GM23338 (cell line): ENCODE measurements around the gene SGSM1. TPM values are rescaled to one million over a fixed set of nuclear protein-coding genes. Genes with fewer than 3 reads are reported as not detected.

Experiments used
- ATAC-seq: fragments of 200-7000 bp; cut with Tn5 transposase; 3 replicates; pipeline ENCODE4 v1.9.1; 2020
- DNase-seq: peaks from one replicate; pipeline ENCODE4 v3.0.0-alpha.2; 2015; ENCODE audit warnings: low spot score
- H2AFZ ChIP-seq: fragments of 200-600 bp; sonication (generic); 2 replicates; pipeline ENCODE4 v1.8.0; 2016; ENCODE audit warnings: antibody characterized with exemption, mild to moderate bottlenecking, moderate library complexity
- H3F3A ChIP-seq: fragments of 200-600 bp; sonication (generic); replicated peaks from 2 replicates; pipeline ENCODE4 v1.8.0; 2017; ENCODE audit warnings: antibody characterized with exemption, mixed run types, low read depth
- H3K27ac ChIP-seq: fragments of 200-600 bp; sonication (generic); 2 replicates; pipeline ENCODE4 v1.6.1; 2016; ENCODE audit warnings: low read depth
- H3K27me3 ChIP-seq: fragments of 200-600 bp; sonication (generic); 2 replicates; pipeline ENCODE4 v1.8.0; 2016; ENCODE audit warnings: mild to moderate bottlenecking, mixed run types, moderate library complexity; ENCODE audit not compliant: insufficient read depth
- H3K36me3 ChIP-seq: fragments of 200-600 bp; sonication (generic); 2 replicates; pipeline ENCODE4 v1.8.0; 2016; ENCODE audit warnings: mild to moderate bottlenecking; ENCODE audit not compliant: insufficient read depth
- H3K4me1 ChIP-seq: fragments of 200-600 bp; sonication (generic); 2 replicates; pipeline ENCODE4 v1.8.0; 2016; ENCODE audit warnings: mild to moderate bottlenecking, moderate library complexity; ENCODE audit not compliant: insufficient read depth
- H3K4me2 ChIP-seq: fragments of 200-600 bp; sonication (generic); 2 replicates; pipeline ENCODE4 v1.7.1; 2017; ENCODE audit warnings: mixed run types
- H3K4me3 ChIP-seq: fragments of 200-600 bp; sonication (generic); 2 replicates; pipeline ENCODE4 v1.6.1; 2016; ENCODE audit warnings: mixed run types
- H3K79me2 ChIP-seq: fragments of 200-600 bp; sonication (generic); replicated peaks from 2 replicates; pipeline ENCODE4 v1.8.0; 2017; ENCODE audit warnings: mild to moderate bottlenecking; ENCODE audit not compliant: insufficient read depth
- H3K9me2 ChIP-seq: fragments of 200-600 bp; sonication (generic); 2 replicates; pipeline ENCODE4 v1.8.0; 2017; ENCODE audit not compliant: insufficient read depth
- H4K20me1 ChIP-seq: fragments of 200-600 bp; sonication (generic); replicated peaks from 2 replicates; pipeline ENCODE4 v1.8.0; 2017; ENCODE audit warnings: mild to moderate bottlenecking; ENCODE audit not compliant: insufficient read depth
- H3K27ac Mint-ChIP-seq: 2 replicates; pipeline ENCODE4 v1.8.0; 2020; ENCODE audit warnings: inconsistent platforms, mild to moderate bottlenecking, moderate library complexity, mixed read lengths
- H3K27me3 Mint-ChIP-seq: 3 replicates; pipeline ENCODE4 v1.8.0; 2022; ENCODE audit warnings: low read depth, mild to moderate bottlenecking, moderate library complexity, mixed read lengths, inconsistent platforms; ENCODE audit not compliant: insufficient read depth, poor library complexity
- H3K36me3 Mint-ChIP-seq: 3 replicates; pipeline ENCODE4 v1.8.0; 2021; ENCODE audit warnings: low read depth, mild to moderate bottlenecking, inconsistent platforms, moderate library complexity, mixed read lengths
- H3K4me1 Mint-ChIP-seq: 3 replicates; pipeline ENCODE4 v1.8.0; 2020; ENCODE audit warnings: mild to moderate bottlenecking, inconsistent platforms, mixed read lengths
- H3K4me3 Mint-ChIP-seq: 3 replicates; pipeline ENCODE4 v1.8.0; 2021; ENCODE audit warnings: moderate library complexity, mild to moderate bottlenecking, inconsistent platforms, mixed read lengths
- H3K9me3 Mint-ChIP-seq: 3 replicates; pipeline ENCODE4 v1.8.0; 2020; ENCODE audit warnings: moderate library complexity, mild to moderate bottlenecking, inconsistent platforms, mixed read lengths
- CREB1 ChIP-seq: fragments of 250-450 bp; sonication (Bioruptor Pico); IDR thresholded peaks from 2 replicates; pipeline ENCODE4 v1.5.0; 2020; ENCODE audit warnings: low read depth, mild to moderate bottlenecking, moderate library complexity
- CTCF ChIP-seq, 2 experiments: fragments of 200-600 bp in 1 of 2; sonication (generic) in 1 of 2; conservative IDR thresholded peaks; 2 replicates each; pipeline versions ENCODE4 v1.5.1 to v1.6.1; 2016 to 2017; ENCODE audit warnings: antibody characterized with exemption in 2 of 2, low read depth in 2 of 2, mild to moderate bottlenecking in 2 of 2, moderate library complexity in 1 of 2
- ETS1 ChIP-seq: IDR thresholded peaks from 2 replicates; pipeline ENCODE4 v1.6.1; 2016; ENCODE audit warnings: antibody characterized with exemption
- EZH2 ChIP-seq: fragments of 200-600 bp; sonication (generic); IDR thresholded peaks from one replicate; pipeline ENCODE4 v1.8.0; 2017; ENCODE audit warnings: antibody characterized with exemption, mild to moderate bottlenecking, low read depth; ENCODE audit not compliant: unreplicated experiment
- EZH2phosphoT487 ChIP-seq: fragments of 200-600 bp; sonication (generic); IDR thresholded peaks from one replicate; pipeline ENCODE4 v1.8.1; 2018; ENCODE audit warnings: antibody characterized with exemption; ENCODE audit not compliant: unreplicated experiment
- JUNB ChIP-seq: IDR thresholded peaks from one replicate; pipeline ENCODE4 v1.6.1; 2016; ENCODE audit warnings: antibody characterized with exemption; ENCODE audit not compliant: unreplicated experiment
- NANOG ChIP-seq: IDR thresholded peaks from 2 replicates; pipeline ENCODE4 v1.6.1; 2016; ENCODE audit warnings: antibody characterized with exemption, borderline replicate concordance
- POLR2AphosphoS5 ChIP-seq: IDR thresholded peaks from 2 replicates; pipeline ENCODE4 v1.6.1; 2016; ENCODE audit warnings: antibody characterized with exemption, low read depth
- STAT1 ChIP-seq: IDR thresholded peaks from one replicate; pipeline ENCODE4 v1.6.1; 2016; ENCODE audit warnings: antibody characterized with exemption; ENCODE audit not compliant: unreplicated experiment
- ZNF114 ChIP-seq: fragments of 250-450 bp; sonication (Bioruptor Pico); IDR thresholded peaks from 2 replicates; pipeline ENCODE4 v1.5.0; 2020; ENCODE audit warnings: mild to moderate bottlenecking, moderate library complexity
- ZNF331 ChIP-seq: fragments of 250-450 bp; sonication (Bioruptor Pico); IDR thresholded peaks from 2 replicates; pipeline ENCODE4 v1.5.0; 2020; ENCODE audit warnings: low read depth, mild to moderate bottlenecking, moderate library complexity
- ZNF462 ChIP-seq: fragments of 250-450 bp; sonication (Bioruptor Pico); IDR thresholded peaks from 2 replicates; pipeline ENCODE4 v1.5.0; 2020; ENCODE audit warnings: mild to moderate bottlenecking, moderate library complexity
- polyA plus RNA-seq: library from polyadenylated mRNA; unstranded; fragments of >200 nt; fragmentation: Nextera tagmentation; extraction: Ambion mirVana; gene quantifications from 2 replicates; pipeline ENCODE4 v1.2.1, GENCODE V29; 2016
- total RNA-seq: library from RNA; depleted of rRNA; stranded (reverse); fragments of >200 nt; shearing (Covaris generic); gene quantifications from 2 replicates; pipeline ENCODE4 v1.2.3, GENCODE V29; 2014
- TF ChIP-seq, protein P1 (sequence below): IDR thresholded peaks from one replicate; pipeline ENCODE4 v1.6.1; 2018; ENCODE audit warnings: antibody characterized with exemption; ENCODE audit not compliant: unreplicated experiment

SGSM1 gene
- total and polyA plus RNA-seq, 2 experiments from 2014 or later: 4.7 to 5.4 TPM

DNA sequence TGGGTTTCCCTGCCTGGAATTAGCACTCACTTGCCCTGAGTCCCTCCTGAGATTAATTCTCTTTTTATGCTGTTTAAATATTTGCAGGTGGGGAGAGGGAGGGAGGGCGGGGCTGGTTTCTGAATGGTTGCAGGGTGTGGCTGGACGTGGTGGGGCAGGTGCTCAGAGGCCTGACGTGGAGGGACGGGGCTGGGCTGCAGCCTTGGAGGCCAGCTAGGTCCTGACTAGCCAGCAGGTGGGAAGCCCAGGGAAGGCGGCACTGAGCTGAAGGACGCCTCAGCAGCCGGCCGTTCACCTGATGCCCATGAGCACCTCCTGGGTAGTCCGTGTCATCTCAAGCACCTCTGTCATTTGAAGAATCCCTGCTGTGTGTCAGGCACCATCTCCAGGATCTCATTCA is 21.3 kb downstream of the SGSM1 start:
- TF ChIP-seq CREB1: no peak
- TF ChIP-seq ETS1: no peak
- no peak for TF ChIP-seq EZH2phosphoT487
- TF ChIP-seq ZNF114 (CRISPR knock-in tag): no peak
- TF ChIP-seq, protein P1, sequence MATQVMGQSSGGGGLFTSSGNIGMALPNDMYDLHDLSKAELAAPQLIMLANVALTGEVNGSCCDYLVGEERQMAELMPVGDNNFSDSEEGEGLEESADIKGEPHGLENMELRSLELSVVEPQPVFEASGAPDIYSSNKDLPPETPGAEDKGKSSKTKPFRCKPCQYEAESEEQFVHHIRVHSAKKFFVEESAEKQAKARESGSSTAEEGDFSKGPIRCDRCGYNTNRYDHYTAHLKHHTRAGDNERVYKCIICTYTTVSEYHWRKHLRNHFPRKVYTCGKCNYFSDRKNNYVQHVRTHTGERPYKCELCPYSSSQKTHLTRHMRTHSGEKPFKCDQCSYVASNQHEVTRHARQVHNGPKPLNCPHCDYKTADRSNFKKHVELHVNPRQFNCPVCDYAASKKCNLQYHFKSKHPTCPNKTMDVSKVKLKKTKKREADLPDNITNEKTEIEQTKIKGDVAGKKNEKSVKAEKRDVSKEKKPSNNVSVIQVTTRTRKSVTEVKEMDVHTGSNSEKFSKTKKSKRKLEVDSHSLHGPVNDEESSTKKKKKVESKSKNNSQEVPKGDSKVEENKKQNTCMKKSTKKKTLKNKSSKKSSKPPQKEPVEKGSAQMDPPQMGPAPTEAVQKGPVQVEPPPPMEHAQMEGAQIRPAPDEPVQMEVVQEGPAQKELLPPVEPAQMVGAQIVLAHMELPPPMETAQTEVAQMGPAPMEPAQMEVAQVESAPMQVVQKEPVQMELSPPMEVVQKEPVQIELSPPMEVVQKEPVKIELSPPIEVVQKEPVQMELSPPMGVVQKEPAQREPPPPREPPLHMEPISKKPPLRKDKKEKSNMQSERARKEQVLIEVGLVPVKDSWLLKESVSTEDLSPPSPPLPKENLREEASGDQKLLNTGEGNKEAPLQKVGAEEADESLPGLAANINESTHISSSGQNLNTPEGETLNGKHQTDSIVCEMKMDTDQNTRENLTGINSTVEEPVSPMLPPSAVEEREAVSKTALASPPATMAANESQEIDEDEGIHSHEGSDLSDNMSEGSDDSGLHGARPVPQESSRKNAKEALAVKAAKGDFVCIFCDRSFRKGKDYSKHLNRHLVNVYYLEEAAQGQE: no peak
- no peak for TF ChIP-seq JUNB
- TF ChIP-seq ZNF462 (CRISPR knock-in tag): no peak
- no peak for TF ChIP-seq NANOG
- no peak for TF ChIP-seq ZNF331
- TF ChIP-seq EZH2: no peak
- TF ChIP-seq STAT1: no peak
- TF ChIP-seq CTCF (conservative IDR thresholded peaks at IDR 0.05; ENCODE audit: low read depth in 2 of 2): no peak
- TF ChIP-seq POLR2AphosphoS5: no peak
- H3K4me3 ChIP-seq: no peak overlapping the region
- no peak overlapping the region for H3K4me2 ChIP-seq
- H3K4me1 ChIP-seq: peaks cover 10% of the 10 kb centered on the region
- H3K27ac Mint-ChIP-seq: no peak overlapping the region
- H3K9me3 Mint-ChIP-seq: no peaks in the 10 kb centered on the region
- no peak overlapping the region for H3K27ac ChIP-seq
- no peaks in the 10 kb centered on the region for H4K20me1 ChIP-seq
- ATAC-seq: no peak
- peaks cover 13% of the 10 kb centered on the region for H3K4me1 Mint-ChIP-seq
- peaks cover 2% of the 10 kb centered on the region for H3K27me3 Mint-ChIP-seq
- no peaks in the 10 kb centered on the region for H3K79me2 ChIP-seq
- no peaks in the 10 kb centered on the region for H3K36me3 ChIP-seq
- DNase-seq: no peak
- no peaks in the 10 kb centered on the region for H3F3A ChIP-seq
- no peak overlapping the region for H2AFZ ChIP-seq
- no peak overlapping the region for H3K4me3 Mint-ChIP-seq
- no peaks in the 10 kb centered on the region for H3K9me2 ChIP-seq
- H3K36me3 Mint-ChIP-seq: no peaks in the 10 kb centered on the region
- no peaks in the 10 kb centered on the region for H3K27me3 ChIP-seq
